Neuron (in vitro differentiated cells): ENCODE results near the gene TRIM15.
"Not testable (repeated sequence)": the region's sequence is repeated elsewhere in the genome, so short reads cannot be mapped to it uniquely, and the experiment has no call there.

Experiments
- H2AFZ ChIP-seq: one replicate; pipeline ENCODE4 v1.6.1; 2013; ENCODE audit warnings: low read depth, mild to moderate bottlenecking, inconsistent platforms, low read length, moderate library complexity
- H3K27me3 ChIP-seq: one replicate; pipeline ENCODE4 v1.6.1; 2013; ENCODE audit warnings: low read length; ENCODE audit not compliant: insufficient read depth
- H3K36me3 ChIP-seq: one replicate; pipeline ENCODE4 v1.6.1; 2013; ENCODE audit warnings: low read length; ENCODE audit not compliant: insufficient read depth
- H3K4me1 ChIP-seq: one replicate; pipeline ENCODE4 v1.6.1; 2013; ENCODE audit warnings: low read length; ENCODE audit not compliant: insufficient read depth
- H3K4me3 ChIP-seq: 2 replicates; pipeline ENCODE4 v1.5.1; 2013; ENCODE audit warnings: mild to moderate bottlenecking, low read length, moderate library complexity
- H3K9me3 ChIP-seq: one replicate; pipeline ENCODE4 v1.6.1; 2013; ENCODE audit warnings: low read length

The TRIM15 gene

GRCh38 chr6:30162265-30163089 is 869 bp upstream of the TRIM15 start:
- Histone ChIP-seq H3K4me3 (no peak overlapping the region), H3K4me1 (no peaks in the 10 kb centered on the region), H3K9me3 (no peaks in the 10 kb centered on the region), H3K36me3 (no peaks in the 10 kb centered on the region), H3K27me3 (peaks cover 17% of the 10 kb centered on the region), H2AFZ (no peak overlapping the region)

DNA sequence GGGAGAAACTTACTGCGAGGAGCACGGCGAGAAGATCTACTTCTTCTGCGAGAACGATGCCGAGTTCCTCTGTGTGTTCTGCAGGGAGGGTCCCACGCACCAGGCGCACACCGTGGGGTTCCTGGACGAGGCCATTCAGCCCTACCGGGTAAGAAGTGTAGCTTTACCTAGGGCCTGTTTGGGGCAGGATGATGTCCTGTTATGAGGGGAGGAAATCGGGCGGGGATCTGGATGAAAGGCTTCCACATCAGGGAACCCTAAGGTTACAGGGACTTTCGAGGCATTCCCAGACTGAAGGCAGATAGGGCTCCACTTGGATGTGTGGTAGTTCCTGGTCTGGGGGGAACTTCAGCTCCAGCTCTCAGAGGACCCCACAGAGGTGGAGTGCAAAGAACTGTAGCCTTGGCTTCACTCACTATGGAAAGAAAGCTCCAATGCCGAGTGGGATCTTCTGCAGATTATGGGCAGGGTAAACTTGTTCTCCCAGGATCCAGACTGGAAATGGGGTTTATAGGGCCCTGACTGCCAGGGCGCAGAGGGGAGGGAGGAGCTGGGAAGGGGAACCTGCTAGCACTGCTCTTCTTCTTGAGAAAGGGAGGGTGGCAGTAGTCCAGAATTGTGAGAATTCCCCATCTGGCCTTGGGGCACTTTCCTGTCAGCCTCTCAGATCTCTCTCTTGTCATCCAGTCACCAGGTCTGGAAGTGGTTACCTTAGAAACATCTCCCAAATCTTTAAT is 740 bp downstream of the TRIM15 start:
- Histone ChIP-seq H3K4me1 (no peaks in the 10 kb centered on the region), H3K4me3 (no peak overlapping the region), H3K27me3 (peaks cover 19% of the 10 kb centered on the region), H3K36me3 (no peaks in the 10 kb centered on the region), H3K9me3 (no peaks in the 10 kb centered on the region), H2AFZ (no peak overlapping the region)

GRCh38 chr6:30164714-30165113 is 1.4 kb downstream of the TRIM15 start:
- Histone ChIP-seq H3K36me3 (no peaks in the 10 kb centered on the region), H3K9me3 (no peaks in the 10 kb centered on the region), H3K4me3 (no peak overlapping the region), H3K4me1 (no peaks in the 10 kb centered on the region), H3K27me3 (peaks cover 19% of the 10 kb centered on the region), H2AFZ (no peak overlapping the region)

- not testable (repeated sequence) for H3K4me1 ChIP-seq, H2AFZ ChIP-seq, H3K9me3 ChIP-seq, H3K4me3 ChIP-seq, H3K36me3 ChIP-seq
- peaks cover 19% of the 10 kb centered on the region for H3K27me3 ChIP-seq
Observed at GRCh38 chr6:30165238-30165637, 1.9 kb downstream of the TRIM15 start.

DNA sequence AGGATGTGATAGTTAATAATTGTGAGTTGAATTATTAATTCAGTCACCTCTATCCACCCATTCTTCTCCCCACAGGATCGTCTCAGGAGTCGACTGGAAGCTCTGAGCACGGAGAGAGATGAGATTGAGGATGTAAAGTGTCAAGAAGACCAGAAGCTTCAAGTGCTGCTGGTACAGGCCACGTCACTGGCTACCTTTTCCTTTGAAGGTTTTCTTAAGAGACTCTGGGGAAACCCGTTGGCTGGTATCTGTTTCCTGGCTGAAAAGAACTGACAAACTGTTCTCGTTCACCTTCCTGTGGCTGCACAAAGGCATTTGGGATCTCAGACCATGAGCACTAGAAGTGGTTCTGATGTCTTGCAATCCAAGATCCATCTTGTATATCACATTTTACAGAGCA is 3.8 kb downstream of the TRIM15 start:
- Histone ChIP-seq H3K36me3 (no peaks in the 10 kb centered on the region), H3K4me1 (no peaks in the 10 kb centered on the region), H3K27me3 (peaks cover 29% of the 10 kb centered on the region), H3K9me3 (no peaks in the 10 kb centered on the region), H3K4me3 (no peak overlapping the region), H2AFZ (no peak overlapping the region)

GRCh38 chr6:30168741-30169140 is 5.4 kb downstream of the TRIM15 start:
- peaks cover 37% of the 10 kb centered on the region for H3K27me3 ChIP-seq
- no peaks in the 10 kb centered on the region for H3K4me1 ChIP-seq
- H3K36me3 ChIP-seq: no peaks in the 10 kb centered on the region
- no peaks in the 10 kb centered on the region for H3K9me3 ChIP-seq
- no peak overlapping the region for H2AFZ ChIP-seq
- no peak overlapping the region for H3K4me3 ChIP-seq

GRCh38 chr6:30169658-30170614 is 6.6 kb downstream of the TRIM15 start:
- no peaks in the 10 kb centered on the region for H3K4me1 ChIP-seq
- peaks cover 40% of the 10 kb centered on the region for H3K27me3 ChIP-seq
- no peaks in the 10 kb centered on the region for H3K9me3 ChIP-seq
- H2AFZ ChIP-seq: no peak overlapping the region
- no peak overlapping the region for H3K4me3 ChIP-seq
- H3K36me3 ChIP-seq: no peaks in the 10 kb centered on the region

DNA sequence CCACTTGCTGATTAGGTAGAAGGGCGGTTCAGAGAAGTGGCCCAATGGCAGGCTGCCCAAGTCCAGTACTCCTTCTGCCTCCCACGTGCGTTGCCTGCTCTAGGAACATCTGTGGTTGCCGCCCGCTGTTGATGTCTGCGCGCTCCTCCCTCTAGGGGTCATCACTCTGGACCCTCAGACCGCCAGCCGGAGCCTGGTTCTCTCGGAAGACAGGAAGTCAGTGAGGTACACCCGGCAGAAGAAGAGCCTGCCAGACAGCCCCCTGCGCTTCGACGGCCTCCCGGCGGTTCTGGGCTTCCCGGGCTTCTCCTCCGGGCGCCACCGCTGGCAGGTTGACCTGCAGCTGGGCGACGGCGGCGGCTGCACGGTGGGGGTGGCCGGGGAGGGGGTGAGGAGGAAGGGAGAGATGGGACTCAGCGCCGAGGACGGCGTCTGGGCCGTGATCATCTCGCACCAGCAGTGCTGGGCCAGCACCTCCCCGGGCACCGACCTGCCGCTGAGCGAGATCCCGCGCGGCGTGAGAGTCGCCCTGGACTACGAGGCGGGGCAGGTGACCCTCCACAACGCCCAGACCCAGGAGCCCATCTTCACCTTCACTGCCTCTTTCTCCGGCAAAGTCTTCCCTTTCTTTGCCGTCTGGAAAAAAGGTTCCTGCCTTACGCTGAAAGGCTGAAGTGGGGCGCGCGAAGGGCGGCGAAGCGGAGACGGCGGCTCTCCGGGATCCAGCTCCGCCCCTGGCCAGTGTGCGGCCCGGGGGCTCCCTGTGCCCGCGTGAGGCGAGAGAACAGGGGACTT is 8.5 kb downstream of the TRIM15 start:
- Histone ChIP-seq H3K4me3 (no peak overlapping the region), H3K27me3 (peaks cover 46% of the 10 kb centered on the region)

GRCh38 chr6:30172681-30173080 is 9.3 kb downstream of the TRIM15 start:
- peaks cover 42% of the 10 kb centered on the region for H3K27me3 ChIP-seq

More for the DNA sequence above, 8.5 kb downstream of the TRIM15 start:
- Histone ChIP-seq H3K9me3 (no peaks in the 10 kb centered on the region), H3K4me1 (no peaks in the 10 kb centered on the region), H3K36me3 (no peaks in the 10 kb centered on the region), H2AFZ (no peak overlapping the region)

GRCh38 chr6:30175765-30176164 is 12.4 kb downstream of the TRIM15 start:
- peaks cover 27% of the 10 kb centered on the region for H3K27me3 ChIP-seq
- H2AFZ ChIP-seq: no peak overlapping the region
- H3K4me3 ChIP-seq: no peak overlapping the region
- H3K4me1 ChIP-seq: no peaks in the 10 kb centered on the region
- H3K9me3 ChIP-seq: no peaks in the 10 kb centered on the region
- no peaks in the 10 kb centered on the region for H3K36me3 ChIP-seq

More at GRCh38 chr6:30172681-30173080, 9.3 kb downstream of the TRIM15 start:
- H3K36me3 ChIP-seq: no peaks in the 10 kb centered on the region
- H3K4me3 ChIP-seq: no peak overlapping the region
- H3K4me1 ChIP-seq: no peaks in the 10 kb centered on the region
- H3K9me3 ChIP-seq: no peaks in the 10 kb centered on the region
- no peak overlapping the region for H2AFZ ChIP-seq

DNA sequence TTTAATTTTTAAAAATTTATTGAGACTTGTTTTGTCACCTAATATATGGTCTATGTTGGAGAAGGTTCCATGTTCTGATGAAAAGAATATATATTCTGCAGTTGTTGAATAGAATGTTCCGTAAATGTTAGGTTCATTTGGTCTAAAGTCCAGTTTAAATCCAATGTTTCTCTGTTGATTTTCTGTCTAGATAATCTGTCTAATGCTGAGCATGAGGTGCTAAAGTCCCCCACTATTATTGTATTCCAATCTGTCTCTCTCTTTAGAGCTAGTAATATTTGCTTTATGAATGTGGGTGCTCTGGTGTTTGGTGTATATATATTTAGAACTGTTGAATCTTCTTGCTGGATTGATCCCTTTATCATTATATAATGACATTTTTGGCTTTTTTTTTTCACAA is 15.5 kb downstream of the TRIM15 start:
- Histone ChIP-seq H3K27me3 (peaks cover 9% of the 10 kb centered on the region), H3K4me1 (no peaks in the 10 kb centered on the region), H3K9me3 (peaks cover 5% of the 10 kb centered on the region)

DNA sequence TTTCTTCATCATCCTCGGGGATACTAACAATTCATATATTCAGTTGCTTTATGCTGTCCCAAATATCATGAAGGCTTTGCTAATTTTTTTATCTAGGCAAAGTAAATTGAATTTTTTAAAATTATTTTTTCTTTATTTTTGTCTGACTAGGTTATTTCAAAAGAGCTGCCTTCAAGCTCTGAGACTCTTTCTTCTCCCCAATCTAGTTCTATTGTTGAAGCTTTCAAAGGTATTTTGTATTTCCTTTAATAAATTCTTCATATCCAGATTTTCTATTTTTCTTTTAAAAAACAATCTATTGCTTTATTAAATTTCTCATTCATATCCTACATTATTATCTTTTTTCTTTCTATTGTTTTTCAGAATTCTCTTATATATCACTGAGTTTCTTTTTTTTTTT is 16.8 kb downstream of the TRIM15 start:
- H3K36me3 ChIP-seq: peaks cover 8% of the 10 kb centered on the region
- no peak overlapping the region for H3K4me3 ChIP-seq
- H3K4me1 ChIP-seq: no peaks in the 10 kb centered on the region

More for the DNA sequence above, 15.5 kb downstream of the TRIM15 start:
- Histone ChIP-seq H2AFZ (no peak overlapping the region), H3K4me3 (no peak overlapping the region), H3K36me3 (no peaks in the 10 kb centered on the region)

More for the DNA sequence above, 16.8 kb downstream of the TRIM15 start:
- H3K27me3 ChIP-seq: peaks cover 4% of the 10 kb centered on the region
- peaks cover 5% of the 10 kb centered on the region for H3K9me3 ChIP-seq
- no peak overlapping the region for H2AFZ ChIP-seq
